H9 (cell line): ENCODE data around the gene TKFC. TPM values are rescaled to one million over a fixed set of nuclear protein-coding genes. Genes with fewer than 3 reads are reported as not detected.

Experiments
- DNase-seq: peaks from one replicate; pipeline ENCODE4 v3.0.0-alpha.2; 2017
- H2AFZ ChIP-seq: one replicate; pipeline ENCODE4 v1.6.1; 2013; ENCODE audit warnings: mild to moderate bottlenecking, low read length, control low read depth, moderate library complexity
- H2AK5ac ChIP-seq: 2 replicates; pipeline ENCODE4 v1.6.1; 2013; ENCODE audit warnings: low read length, control low read depth, mixed read lengths; ENCODE audit not compliant: insufficient read length
- H2BK120ac ChIP-seq: one replicate; pipeline ENCODE4 v1.6.1; 2013; ENCODE audit warnings: low read depth, mild to moderate bottlenecking, low read length, control low read depth, inconsistent platforms; ENCODE audit not compliant: poor library complexity, severe bottlenecking
- H2BK12ac ChIP-seq: 2 replicates; pipeline ENCODE4 v1.6.1; 2013; ENCODE audit warnings: low read length, control low read depth, mixed read lengths, low read depth; ENCODE audit not compliant: insufficient read length
- H2BK15ac ChIP-seq: 2 replicates; pipeline ENCODE4 v1.6.1; 2013; ENCODE audit warnings: low read depth, low read length, control low read depth
- H2BK20ac ChIP-seq: one replicate; pipeline ENCODE4 v1.6.1; 2013; ENCODE audit warnings: low read depth, mild to moderate bottlenecking, low read length, control low read depth, inconsistent platforms; ENCODE audit not compliant: poor library complexity, severe bottlenecking
- H2BK5ac ChIP-seq: 2 replicates; pipeline ENCODE4 v1.6.1; 2013; ENCODE audit warnings: low read length, control low read depth, mixed read lengths; ENCODE audit not compliant: insufficient read length
- H3K14ac ChIP-seq: 2 replicates; pipeline ENCODE4 v1.6.1; 2013; ENCODE audit warnings: low read length, control low read depth; ENCODE audit not compliant: insufficient read depth
- H3K18ac ChIP-seq: 2 replicates; pipeline ENCODE4 v1.6.1; 2013; ENCODE audit warnings: low read depth, mild to moderate bottlenecking, mixed read lengths, low read length, control low read depth; ENCODE audit not compliant: insufficient read length
- H3K23ac ChIP-seq: 2 replicates; pipeline ENCODE4 v1.6.1; 2013; ENCODE audit warnings: low read length, control low read depth, mixed read lengths, low read depth; ENCODE audit not compliant: insufficient read length
- H3K23me2 ChIP-seq: 2 replicates; pipeline ENCODE4 v1.6.1; 2013; ENCODE audit warnings: low read depth, mild to moderate bottlenecking, mixed read lengths, low read length, control low read depth; ENCODE audit not compliant: insufficient read length, poor library complexity, severe bottlenecking
- H3K27ac ChIP-seq: 2 replicates; pipeline ENCODE4 v1.5.1; 2013; ENCODE audit warnings: low read length, control low read depth, mixed read lengths, low read depth; ENCODE audit not compliant: insufficient read length
- H3K27me3 ChIP-seq: 2 replicates; pipeline ENCODE4 v1.6.1; 2013; ENCODE audit warnings: low read length, control low read depth, inconsistent platforms; ENCODE audit not compliant: insufficient read depth
- H3K4ac ChIP-seq: 2 replicates; pipeline ENCODE4 v1.6.1; 2013; ENCODE audit warnings: low read depth, mild to moderate bottlenecking, control low read depth, inconsistent platforms, low read length, moderate library complexity
- H3K4me1 ChIP-seq: 2 replicates; pipeline ENCODE4 v1.6.1; 2013; ENCODE audit warnings: low read length, control low read depth, inconsistent platforms; ENCODE audit not compliant: insufficient read depth
- H3K4me2 ChIP-seq: 2 replicates; pipeline ENCODE4 v1.6.1; 2013; ENCODE audit warnings: low read length, control low read depth, mixed read lengths; ENCODE audit not compliant: insufficient read length, insufficient read depth
- H3K56ac ChIP-seq: 2 replicates; pipeline ENCODE4 v1.6.1; 2013; ENCODE audit warnings: low read depth, mild to moderate bottlenecking, mixed read lengths, low read length, control low read depth; ENCODE audit not compliant: insufficient read length
- H3K79me1 ChIP-seq: 2 replicates; pipeline ENCODE4 v1.6.1; 2013; ENCODE audit warnings: low read depth, mild to moderate bottlenecking, moderate library complexity, low read length, control low read depth, inconsistent platforms; ENCODE audit not compliant: insufficient read depth, poor library complexity, severe bottlenecking
- H3K79me2 ChIP-seq: 2 replicates; pipeline ENCODE4 v1.6.1; 2013; ENCODE audit warnings: low read length, control low read depth, inconsistent platforms; ENCODE audit not compliant: insufficient read depth
- H3K9ac ChIP-seq: 2 replicates; pipeline ENCODE4 v1.6.1; 2013; ENCODE audit warnings: low read length, control low read depth, mixed read lengths; ENCODE audit not compliant: insufficient read length; ENCODE audit errors: extremely low read depth
- H3K9me3 ChIP-seq: one replicate; pipeline ENCODE4 v1.6.1; 2013; ENCODE audit warnings: low read depth, low read length, inconsistent platforms; ENCODE audit not compliant: control insufficient read depth
- H3T11ph ChIP-seq: one replicate; pipeline ENCODE4 v1.6.1; 2013; ENCODE audit warnings: mild to moderate bottlenecking, low read length, control low read depth, inconsistent platforms
- H4K20me1 ChIP-seq: one replicate; pipeline ENCODE4 v1.6.1; 2013; ENCODE audit not compliant: control insufficient read depth, insufficient read length, insufficient read depth
- H4K5ac ChIP-seq: 2 replicates; pipeline ENCODE4 v1.6.1; 2013; ENCODE audit warnings: low read depth, mild to moderate bottlenecking, mixed read lengths, low read length, control low read depth; ENCODE audit not compliant: insufficient read length
- H4K8ac ChIP-seq: replicated peaks from 2 replicates; pipeline ENCODE4 v1.6.1; 2013; ENCODE audit warnings: low read length, control low read depth, mixed read lengths, low read depth; ENCODE audit not compliant: insufficient read length
- H4K91ac ChIP-seq: 2 replicates; pipeline ENCODE4 v1.6.1; 2013; ENCODE audit warnings: low read depth, mild to moderate bottlenecking, moderate library complexity, mixed read lengths, low read length, control low read depth; ENCODE audit not compliant: insufficient read length
- H3K27ac Mint-ChIP-seq, 3 experiments: 2 replicates in 2 of 3; 3 replicates in 1 of 3; pipeline ENCODE4 v1.8.0; 2020 to 2021; ENCODE audit warnings: mixed read lengths in 3 of 3, mild to moderate bottlenecking in 1 of 3, moderate library complexity in 1 of 3
- H3K27me3 Mint-ChIP-seq: 2 replicates; pipeline ENCODE4 v1.8.0; 2021; ENCODE audit warnings: low read depth, mild to moderate bottlenecking, moderate library complexity, mixed read lengths
- H3K36me3 Mint-ChIP-seq, 3 experiments: 2 replicates in 2 of 3; 3 replicates in 1 of 3; pipeline ENCODE4 v1.8.0; 2020 to 2021; ENCODE audit warnings: low read depth in 3 of 3, mixed read lengths in 3 of 3; ENCODE audit not compliant: insufficient read depth in 1 of 3
- H3K4me1 Mint-ChIP-seq, 2 experiments: 2 replicates each; pipeline ENCODE4 v1.8.0; 2020; ENCODE audit warnings: mixed read lengths in 2 of 2
- H3K4me3 Mint-ChIP-seq, 2 experiments: 2 replicates in 1 of 2; 3 replicates in 1 of 2; pipeline ENCODE4 v1.8.0; 2020 to 2021; ENCODE audit warnings: mild to moderate bottlenecking in 2 of 2, mixed read lengths in 2 of 2, moderate library complexity in 1 of 2
- H3K9me3 Mint-ChIP-seq, 2 experiments: 2 replicates in 1 of 2; 3 replicates in 1 of 2; pipeline ENCODE4 v1.8.0; 2020; ENCODE audit warnings: mild to moderate bottlenecking in 2 of 2, mixed read lengths in 2 of 2, moderate library complexity in 1 of 2
- WGBS: extraction: QIAGEN DNeasy Blood & Tissue Kit; methylation state at CpG from one replicate; pipeline ENCODE4 v1.1.7; 2013; ENCODE audit warnings: missing lambda C conversion rate, low lambda C conversion rate, mixed read lengths; ENCODE audit not compliant: insufficient read length; ENCODE audit errors: extremely low coverage; 5-methylcytosine and 5-hydroxymethylcytosine counted together
- total RNA-seq: library from RNA; stranded (reverse); gene quantifications from 2 replicates; pipeline ENCODE4 v1.2.1, GENCODE V29; 2021
- TF ChIP-seq, protein P1 (sequence below): fragments of 200-600 bp; sonication (generic); conservative IDR thresholded peaks from 3 replicates; pipeline ENCODE4 v1.8.0; 2021; ENCODE audit warnings: antibody characterized with exemption, mild to moderate bottlenecking

TKFC gene
- total RNA-seq, 1 experiment from 2014 or later = 59.0 TPM

DNA sequence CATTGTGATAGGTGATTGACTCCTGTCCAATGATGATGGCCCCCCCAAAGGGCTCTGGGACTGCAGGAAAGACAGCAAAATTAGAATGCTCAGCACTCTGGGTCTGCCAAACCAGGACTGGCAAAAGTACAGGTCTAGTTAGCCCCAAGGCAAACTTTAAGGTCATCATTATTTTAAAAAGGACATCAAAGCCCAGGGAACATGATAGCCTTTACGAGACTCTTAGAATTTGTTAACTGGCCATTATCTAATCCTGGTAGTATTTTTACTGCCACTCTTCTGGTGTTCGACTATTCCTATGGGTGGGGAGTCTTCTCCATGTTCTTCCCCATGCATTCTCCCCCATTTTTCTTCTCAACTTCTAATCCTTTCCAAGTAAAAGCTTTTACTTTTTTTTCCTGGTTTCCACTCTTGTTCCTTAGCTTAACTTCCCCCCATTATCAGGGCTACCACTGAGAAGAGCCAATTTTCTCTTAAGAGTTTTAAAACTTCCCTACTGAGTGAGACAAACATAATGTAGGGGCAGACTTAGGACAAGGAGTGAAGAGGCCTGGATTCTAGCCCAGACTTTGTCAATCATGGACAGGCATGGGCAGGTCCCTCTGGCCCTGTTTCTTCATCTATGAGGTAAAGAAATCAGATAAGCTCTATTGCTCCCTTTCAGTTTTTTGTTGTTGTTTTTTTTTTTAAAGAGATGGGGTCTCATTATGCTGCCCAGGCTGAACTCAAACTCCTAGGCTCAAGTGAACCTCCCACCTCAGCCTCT is 7.2 kb upstream of the TKFC start:
- H3K9me3 ChIP-seq = no peaks in the 10 kb centered on the region
- no peak overlapping the region for H3K27ac ChIP-seq
- TF ChIP-seq, protein P1, sequence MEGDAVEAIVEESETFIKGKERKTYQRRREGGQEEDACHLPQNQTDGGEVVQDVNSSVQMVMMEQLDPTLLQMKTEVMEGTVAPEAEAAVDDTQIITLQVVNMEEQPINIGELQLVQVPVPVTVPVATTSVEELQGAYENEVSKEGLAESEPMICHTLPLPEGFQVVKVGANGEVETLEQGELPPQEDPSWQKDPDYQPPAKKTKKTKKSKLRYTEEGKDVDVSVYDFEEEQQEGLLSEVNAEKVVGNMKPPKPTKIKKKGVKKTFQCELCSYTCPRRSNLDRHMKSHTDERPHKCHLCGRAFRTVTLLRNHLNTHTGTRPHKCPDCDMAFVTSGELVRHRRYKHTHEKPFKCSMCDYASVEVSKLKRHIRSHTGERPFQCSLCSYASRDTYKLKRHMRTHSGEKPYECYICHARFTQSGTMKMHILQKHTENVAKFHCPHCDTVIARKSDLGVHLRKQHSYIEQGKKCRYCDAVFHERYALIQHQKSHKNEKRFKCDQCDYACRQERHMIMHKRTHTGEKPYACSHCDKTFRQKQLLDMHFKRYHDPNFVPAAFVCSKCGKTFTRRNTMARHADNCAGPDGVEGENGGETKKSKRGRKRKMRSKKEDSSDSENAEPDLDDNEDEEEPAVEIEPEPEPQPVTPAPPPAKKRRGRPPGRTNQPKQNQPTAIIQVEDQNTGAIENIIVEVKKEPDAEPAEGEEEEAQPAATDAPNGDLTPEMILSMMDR = no peak
- H3K79me1 ChIP-seq = no peaks in the 10 kb centered on the region
- no peak overlapping the region for H2AK5ac ChIP-seq
- WGBS = no CpG with 5 or more reads among the region's 2 CpGs
- H3K23ac ChIP-seq = no peak overlapping the region
- H4K20me1 ChIP-seq = no peaks in the 10 kb centered on the region
- H2BK120ac ChIP-seq = no peak overlapping the region
- H4K8ac ChIP-seq = no peak overlapping the region
- Mint-ChIP-seq H3K9me3 (no peaks in the 10 kb centered on the region), H3K36me3 (peaks cover 50 to 89% (median 87%) of the 10 kb centered on the region in 3 experiments; a peak in 6 of 7 replicates), H3K27ac (no peak overlapping the region), H3K4me3 (no peak overlapping the region), H3K27me3 (no peaks in the 10 kb centered on the region), H3K4me1 (peaks cover under 1 to 1% of the 10 kb centered on the region in 2 experiments; a peak in 1 of 4 replicates)
- H3K18ac ChIP-seq = no peak overlapping the region
- no peak overlapping the region for H4K5ac ChIP-seq
- H2BK15ac ChIP-seq = no peak overlapping the region
- no peak overlapping the region for H3K56ac ChIP-seq
- no peak overlapping the region for H2AFZ ChIP-seq
- H2BK12ac ChIP-seq = no peak overlapping the region
- H3K23me2 ChIP-seq = no peaks in the 10 kb centered on the region
- no peak for DNase-seq
- no peak overlapping the region for H2BK5ac ChIP-seq
- H3T11ph ChIP-seq = no peak overlapping the region
- no peak overlapping the region for H2BK20ac ChIP-seq
- peaks cover 10% of the 10 kb centered on the region; the same call in 1 of the 2 replicates for H3K79me2 ChIP-seq
- no peaks in the 10 kb centered on the region; the same call in 1 of the 2 replicates for H3K27me3 ChIP-seq
- no peak overlapping the region for H3K4ac ChIP-seq
- no peak overlapping the region for H4K91ac ChIP-seq
- H3K14ac ChIP-seq = no peak overlapping the region
- no peak overlapping the region for H3K9ac ChIP-seq
- no peak overlapping the region for H3K4me2 ChIP-seq
- no peaks in the 10 kb centered on the region for H3K4me1 ChIP-seq
